ENCODE measurements around the gene RANBP9. TPM values are rescaled to one million over a fixed set of nuclear protein-coding genes. Genes with fewer than 3 reads are reported as not detected.

RANBP9 gene
- total RNA-seq, 1 donor from 2014 or later, result 41.1 TPM

DNA sequence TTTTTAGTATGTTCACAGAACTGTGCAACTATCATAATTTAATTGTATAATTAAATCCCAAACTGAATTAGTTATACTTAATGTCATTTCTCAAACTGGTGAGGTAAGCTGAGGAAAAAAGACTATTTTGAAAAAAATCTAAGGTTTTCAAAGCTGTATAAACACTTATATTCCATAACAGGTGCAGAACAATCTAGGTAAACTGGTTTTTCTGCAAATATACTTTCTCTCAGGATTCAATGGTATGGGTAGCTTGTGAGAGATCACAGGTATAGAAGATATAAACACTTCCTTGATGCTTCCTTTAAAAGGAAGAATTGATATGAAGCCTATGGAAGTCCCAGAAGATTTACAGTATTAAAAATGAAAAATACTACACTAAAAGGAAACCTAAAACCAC is 62.8 kb downstream of the RANBP9 start:
- DNase-seq, result no peak

- no peak for DNase-seq
Observed at GRCh38 chr6:13643125-13643524, 68.5 kb downstream of the RANBP9 start.

DNA sequence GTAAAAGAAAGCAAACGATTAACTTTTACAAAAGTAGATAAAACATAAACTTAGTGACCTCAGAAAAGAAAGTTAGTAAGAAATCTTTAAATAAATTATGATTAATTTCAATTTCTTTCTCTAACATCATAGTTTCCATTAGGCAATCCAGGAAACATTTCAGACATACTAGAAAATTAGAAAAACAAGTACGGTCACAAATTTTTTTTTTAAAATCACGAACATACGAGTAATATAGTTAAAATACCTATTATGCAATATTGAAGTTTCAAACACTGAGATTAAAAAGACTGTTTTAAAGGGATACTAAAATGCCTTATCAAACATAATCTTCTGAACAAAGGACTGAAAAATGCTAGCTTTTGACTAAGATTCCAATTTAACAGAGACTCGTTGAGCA is 70.3 kb downstream of the RANBP9 start:
- no peak for DNase-seq

- DNase-seq, result no peak
Observed at GRCh38 chr6:13638626-13639025, 73.0 kb downstream of the RANBP9 start.

DNA sequence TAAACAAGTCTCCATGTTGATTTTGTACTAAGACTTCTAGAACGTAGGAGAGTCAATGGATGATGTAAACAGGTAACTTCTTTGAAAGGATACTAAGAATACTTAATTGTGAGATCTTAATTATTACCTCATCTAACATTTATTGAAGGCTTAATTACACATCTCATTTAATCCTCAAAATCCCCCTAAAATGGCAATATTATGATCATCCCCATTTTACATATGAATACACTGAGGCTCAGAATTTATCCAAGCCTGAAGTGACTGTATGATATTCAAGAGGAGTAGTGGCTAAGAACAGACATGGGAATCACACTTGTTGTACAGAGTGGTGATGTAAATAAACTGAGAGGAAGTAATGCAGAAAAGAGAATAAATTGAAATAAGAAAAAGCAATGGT is 73.6 kb downstream of the RANBP9 start:
- no peak for DNase-seq

GRCh38 chr6:13635948-13636658 is 75.5 kb downstream of the RANBP9 start:
- no peak for DNase-seq

DNA sequence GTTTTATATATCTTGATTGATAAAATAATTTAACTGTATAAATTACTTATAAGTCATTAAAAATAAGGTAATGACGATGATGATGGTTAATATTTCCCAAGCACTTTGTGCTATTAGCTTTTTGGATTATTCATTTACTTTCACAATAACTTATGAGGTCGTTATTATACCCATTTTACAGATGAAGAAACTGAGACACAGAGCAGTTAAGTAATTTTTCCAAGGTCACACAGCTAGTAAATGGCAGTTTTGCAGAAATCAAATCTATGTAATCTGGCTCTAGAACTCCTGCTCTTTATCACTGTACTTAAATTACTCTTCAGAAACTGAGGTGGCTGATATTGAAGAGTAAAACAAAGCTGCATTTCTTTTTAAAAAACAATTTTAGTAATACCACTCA is 78.3 kb downstream of the RANBP9 start:
- no peak for DNase-seq

DNA sequence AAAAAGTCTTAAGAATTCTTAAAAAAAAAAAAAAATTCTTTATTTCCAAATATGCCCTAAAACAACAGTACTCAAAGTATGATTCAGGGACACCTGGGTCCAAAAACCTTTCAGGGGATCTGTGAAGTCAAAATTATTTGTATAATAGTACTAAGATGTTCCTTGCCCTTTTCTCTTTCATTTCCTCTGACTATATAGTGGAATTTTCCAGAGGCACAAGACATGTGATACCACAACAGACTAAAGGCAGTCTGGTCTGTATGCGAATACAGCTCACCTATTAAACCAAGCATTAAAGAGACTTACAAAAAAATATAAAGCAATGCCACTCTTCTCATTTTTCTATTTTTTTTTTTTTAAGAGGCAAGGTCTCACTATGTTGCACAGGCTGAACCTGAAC is 81.1 kb downstream of the RANBP9 start:
- DNase-seq, result no peak

GRCh38 chr6:13629459-13630116 is 82.0 kb downstream of the RANBP9 start:
- no peak for DNase-seq

- no peak for DNase-seq
Observed at GRCh38 chr6:13624871-13625288, 86.8 kb downstream of the RANBP9 start.

DNA sequence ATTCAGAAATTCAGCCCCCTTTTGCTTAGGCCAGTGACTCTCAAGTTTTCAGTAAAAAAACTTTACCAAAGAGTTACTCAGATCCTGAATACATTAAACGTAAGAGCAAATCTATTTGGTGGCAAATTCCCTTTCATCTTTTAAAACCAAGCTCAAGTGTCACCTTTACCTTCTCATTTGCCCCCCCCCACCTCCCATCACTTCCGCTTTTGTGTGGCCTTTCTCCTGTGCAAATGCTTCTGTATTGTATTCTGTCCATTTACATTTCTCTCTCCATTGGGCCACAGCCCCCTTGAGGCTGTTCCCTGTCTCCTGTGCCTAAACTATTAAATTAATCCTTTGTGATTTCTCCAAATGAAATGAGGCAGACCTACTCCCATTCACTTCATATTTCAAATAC is 94.6 kb downstream of the RANBP9 start:
- DNase-seq, result no peak

GRCh38 chr6:13615792-13616120 is 95.9 kb downstream of the RANBP9 start:
- no peak for DNase-seq

GRCh38 chr6:13614926-13615791 is 96.5 kb downstream of the RANBP9 start, which contains the start of gene NOL7:
Gene NOL7, plus strand, starts transcription at chr6:13615335. Its CDS starts 24 bp downstream, at chr6:13615359.
- DNase-seq, result peak; percentile 98

DNA sequence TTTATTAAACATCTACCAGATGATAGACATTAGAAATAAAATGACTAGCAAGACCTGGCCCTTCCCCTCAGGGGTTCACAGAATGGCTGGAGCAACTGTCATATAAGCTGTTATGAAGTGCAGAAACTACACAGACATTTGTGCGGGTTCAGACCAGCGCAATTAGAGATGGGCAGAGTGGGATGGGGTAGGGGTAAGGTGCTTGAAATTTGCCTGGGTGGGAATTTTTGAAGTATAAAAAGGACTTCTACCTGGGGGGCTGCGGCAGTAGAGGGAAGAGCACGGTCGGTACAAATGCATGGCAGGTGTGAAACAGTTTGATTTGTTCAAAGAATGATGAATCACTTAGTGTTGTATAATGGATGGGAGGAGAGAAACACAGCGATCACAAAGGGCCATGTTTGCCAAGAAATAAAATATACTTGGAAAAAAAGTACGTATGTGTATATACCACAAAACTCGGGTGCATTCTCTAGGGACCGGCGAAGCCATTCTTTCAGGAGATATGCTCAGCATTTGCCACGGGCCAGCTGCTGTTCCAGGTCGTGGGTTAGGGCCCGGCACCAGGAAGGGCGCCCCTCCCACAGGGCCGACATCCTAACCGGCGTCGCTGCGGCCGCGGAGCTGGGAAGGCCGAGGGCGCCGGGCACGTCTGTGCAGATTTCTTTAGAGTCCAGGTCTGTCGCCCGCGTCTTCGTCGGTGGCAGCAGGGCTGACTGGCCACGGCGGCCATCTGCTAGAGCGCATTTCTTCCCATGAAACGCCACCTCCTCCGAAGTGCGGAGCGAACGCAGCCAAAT is 97.3 kb downstream of the RANBP9 start:
- DNase-seq, result peak; percentile 34

DNA sequence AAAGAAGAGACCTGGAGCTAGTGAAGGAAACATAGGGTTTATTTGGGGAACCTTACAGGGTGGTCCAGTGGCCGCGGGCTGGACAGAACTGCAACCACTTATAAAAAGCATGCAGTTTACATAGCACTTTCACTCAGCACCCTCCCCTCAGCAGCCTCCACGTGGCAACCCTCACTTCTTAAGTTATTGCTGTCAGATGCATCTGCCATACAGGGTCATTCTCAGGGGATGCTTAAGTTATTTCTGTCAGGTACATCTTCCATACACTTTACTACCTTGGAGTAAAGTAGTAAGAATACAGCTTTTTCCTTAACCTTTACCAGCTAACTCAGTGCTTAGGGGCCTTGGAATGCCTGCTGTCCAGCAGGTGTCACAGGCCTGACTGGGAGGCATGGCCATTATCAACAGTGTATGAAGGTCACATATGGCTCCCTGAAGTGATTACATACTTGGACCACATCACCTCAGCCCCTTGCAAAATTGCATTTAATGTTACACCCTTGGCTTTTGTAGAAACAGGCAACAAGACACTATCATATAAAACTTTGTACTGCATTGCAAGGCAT is 98.5 kb downstream of the RANBP9 start:
- no peak for DNase-seq

GRCh38 chr6:13611715-13612114 is 99.9 kb downstream of the RANBP9 start:
- no peak for DNase-seq

DNA sequence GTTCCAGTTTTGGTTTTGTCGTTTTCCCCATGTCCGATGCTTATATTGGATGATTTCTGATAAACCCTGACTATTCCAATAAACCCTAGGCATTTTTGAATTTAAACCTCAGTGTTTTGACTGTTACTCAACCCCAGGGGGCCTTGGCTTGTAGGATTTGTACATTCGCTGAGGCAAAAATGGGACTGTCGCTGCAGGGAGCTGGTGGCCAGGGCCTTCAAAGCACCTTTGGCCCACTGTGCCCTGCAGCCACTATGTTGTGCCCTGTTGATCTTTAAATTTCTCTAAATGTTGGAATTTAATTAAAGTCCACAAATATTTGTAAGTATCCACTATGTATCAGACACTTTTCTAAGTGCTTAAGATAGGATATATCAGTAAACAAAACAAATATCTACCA is 106.0 kb downstream of the RANBP9 start:
- no peak for DNase-seq

DNA sequence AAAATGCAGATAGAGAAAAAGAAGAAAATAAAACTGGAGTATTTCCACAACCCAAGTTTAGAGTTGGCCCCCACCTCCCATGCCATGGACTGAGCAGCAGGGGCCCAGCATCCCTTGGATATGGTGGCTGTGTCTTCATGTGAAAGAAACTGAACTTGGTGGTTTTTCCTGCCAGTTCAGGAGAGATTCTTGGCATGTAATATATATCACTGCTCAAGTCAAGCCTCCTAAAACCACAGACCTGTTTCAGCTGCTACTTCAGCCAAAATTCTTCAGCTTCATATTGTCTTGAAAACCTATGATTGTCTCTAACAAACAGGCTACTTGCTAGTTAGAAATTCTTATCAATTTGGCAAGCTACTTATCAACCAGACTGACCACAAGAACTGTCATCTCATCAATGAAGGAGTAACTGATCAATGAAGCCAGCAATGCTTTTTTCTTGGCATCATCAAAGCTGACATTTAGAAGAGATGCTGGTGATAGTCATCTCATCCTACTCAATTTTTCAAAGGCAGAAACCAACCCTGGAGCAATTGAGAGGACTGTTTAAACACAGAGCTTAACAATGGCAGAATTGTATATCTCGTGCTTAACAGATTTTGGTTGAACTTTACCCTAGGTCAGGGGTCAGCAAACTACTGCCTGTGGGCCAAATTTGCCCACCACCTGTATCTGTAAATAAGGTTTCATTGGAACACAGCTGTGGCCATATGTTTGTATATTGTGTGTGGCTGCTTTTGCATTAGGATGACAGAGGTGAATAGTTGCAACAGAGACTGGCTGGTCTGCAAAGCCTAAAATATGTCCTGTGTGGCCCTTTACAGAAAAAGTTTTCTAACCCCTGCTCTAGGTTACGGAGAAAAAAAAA is 106.9 kb downstream of the RANBP9 start:
- DNase-seq, result no peak

- no peak for DNase-seq
Observed at GRCh38 chr6:13604135-13604534, 107.5 kb downstream of the RANBP9 start.

DNA sequence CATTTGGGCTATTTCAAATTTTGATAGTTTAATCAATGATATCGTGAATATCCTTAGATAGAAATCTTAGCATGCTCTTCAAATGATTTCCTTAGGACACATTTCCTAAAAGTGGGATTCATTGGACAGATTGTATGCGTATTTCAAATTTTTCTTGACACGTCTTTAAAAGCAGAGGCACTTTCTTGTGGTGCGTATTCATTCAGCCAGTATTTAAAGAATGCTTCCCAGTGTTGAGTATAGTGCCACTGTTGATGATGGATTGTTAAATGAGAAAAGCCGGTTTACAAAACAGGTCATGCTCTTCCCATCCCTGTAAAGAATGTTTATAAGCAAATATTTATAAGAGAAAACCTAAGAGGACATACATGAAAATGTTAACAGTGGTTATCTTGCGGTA is 111.6 kb downstream of the RANBP9 start:
- no peak for DNase-seq

DNA sequence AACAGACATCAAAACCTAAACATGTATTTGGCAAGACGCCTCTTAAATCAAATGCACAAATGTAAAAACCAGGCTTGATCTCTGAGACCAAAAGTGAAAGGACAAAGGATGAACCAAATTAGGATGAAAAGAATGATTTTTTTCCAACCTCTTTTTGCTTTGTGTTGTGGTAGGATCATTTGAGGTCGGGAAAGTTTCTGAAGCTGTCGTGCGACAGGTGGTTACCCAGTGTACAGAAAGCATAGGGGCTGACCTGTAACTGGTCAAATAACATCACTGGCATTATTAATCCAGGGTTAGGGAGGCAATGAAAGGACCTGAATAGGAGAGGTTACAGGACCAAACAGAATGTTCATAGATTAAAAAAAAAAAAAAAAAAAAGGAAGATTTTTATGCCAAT is 114.6 kb downstream of the RANBP9 start:
- no peak for DNase-seq

Data from skin of body (tissue), 2 donors.